Tibial nerve (tissue), 4 donors: Measurements from ENCODE around the gene RPL29.

Experiments
- EP300 ChIP-seq, 2 donors: sonication (generic); formaldehyde crosslinking; IDR thresholded peaks; one replicate each; pipeline ENCODE4 v1.6.1; 2017; ENCODE audit warnings: antibody characterized with exemption in 2 of 2, mild to moderate bottlenecking in 1 of 2
- TF ChIP-seq, protein P1 (sequence below), 5 experiments: fragments of 200-600 bp in 3 of 5; fragments of 450-650 bp in 2 of 5; sonication (generic) in 3 of 5; IDR thresholded peaks; one replicate each; pipeline ENCODE4 v1.5.1; 2016 to 2019; ENCODE audit warnings: antibody characterized with exemption in 5 of 5, mild to moderate bottlenecking in 3 of 5, moderate library complexity in 2 of 5

DNA sequence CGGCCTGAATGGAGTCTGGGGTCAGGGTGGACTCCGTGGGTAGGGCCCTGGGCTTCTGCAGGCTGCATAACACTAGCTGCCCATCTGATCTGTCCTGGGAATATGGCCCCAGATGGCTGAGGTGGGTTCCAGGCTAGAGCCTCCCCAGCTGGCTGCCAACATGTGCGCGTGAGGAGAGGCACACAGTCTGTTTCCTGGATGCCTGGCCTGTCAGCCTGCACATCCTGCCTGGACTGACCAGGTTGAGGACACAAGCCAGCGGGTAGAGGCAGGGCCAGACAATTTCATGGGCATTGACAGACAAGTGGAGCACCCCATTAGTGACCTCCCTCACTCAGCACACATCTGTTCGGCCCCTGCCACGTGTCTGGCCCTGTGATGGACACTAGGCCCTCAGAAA lies 29.8 kb upstream of the RPL29 start:
- TF ChIP-seq, protein P1, sequence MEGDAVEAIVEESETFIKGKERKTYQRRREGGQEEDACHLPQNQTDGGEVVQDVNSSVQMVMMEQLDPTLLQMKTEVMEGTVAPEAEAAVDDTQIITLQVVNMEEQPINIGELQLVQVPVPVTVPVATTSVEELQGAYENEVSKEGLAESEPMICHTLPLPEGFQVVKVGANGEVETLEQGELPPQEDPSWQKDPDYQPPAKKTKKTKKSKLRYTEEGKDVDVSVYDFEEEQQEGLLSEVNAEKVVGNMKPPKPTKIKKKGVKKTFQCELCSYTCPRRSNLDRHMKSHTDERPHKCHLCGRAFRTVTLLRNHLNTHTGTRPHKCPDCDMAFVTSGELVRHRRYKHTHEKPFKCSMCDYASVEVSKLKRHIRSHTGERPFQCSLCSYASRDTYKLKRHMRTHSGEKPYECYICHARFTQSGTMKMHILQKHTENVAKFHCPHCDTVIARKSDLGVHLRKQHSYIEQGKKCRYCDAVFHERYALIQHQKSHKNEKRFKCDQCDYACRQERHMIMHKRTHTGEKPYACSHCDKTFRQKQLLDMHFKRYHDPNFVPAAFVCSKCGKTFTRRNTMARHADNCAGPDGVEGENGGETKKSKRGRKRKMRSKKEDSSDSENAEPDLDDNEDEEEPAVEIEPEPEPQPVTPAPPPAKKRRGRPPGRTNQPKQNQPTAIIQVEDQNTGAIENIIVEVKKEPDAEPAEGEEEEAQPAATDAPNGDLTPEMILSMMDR (IDR thresholded peaks at IDR 0.05): no peak
- no peak for TF ChIP-seq EP300 (IDR thresholded peaks at IDR 0.05)
